Cardiac muscle cell (in vitro differentiated cells and primary cell): ENCODE data around the gene LRRC49. TPM values are rescaled to one million over a fixed set of nuclear protein-coding genes. Genes with fewer than 3 reads are reported as not detected.
A peak's percentile ranks its signal among the peaks of the same experiment; 100 is the strongest.
"Not testable (repeated sequence)": the region's sequence is repeated elsewhere in the genome, so short reads cannot be mapped to it uniquely, and the experiment has no call there.

Experiments
- DNase-seq, 2 donors: peaks; one replicate each; pipeline versions ENCODE4 v3.0.0 to v3.0.0-alpha.2; 2010 to 2017; ENCODE audit warnings: low read depth in 1 of 2, low spot score in 1 of 2
- H3K27ac ChIP-seq: fragments of 200-600 bp; sonication (generic); 2 replicates; pipeline ENCODE4 v1.5.1; 2016
- H3K27me3 ChIP-seq: fragments of 200-600 bp; sonication (generic); 2 replicates; pipeline ENCODE4 v1.6.0; 2016; ENCODE audit warnings: control low read depth
- H3K36me3 ChIP-seq: fragments of 200-600 bp; sonication (generic); 2 replicates; pipeline ENCODE4 v1.5.1; 2016; ENCODE audit warnings: control low read depth
- H3K4me1 ChIP-seq: fragments of 200-600 bp; sonication (generic); 2 replicates; pipeline ENCODE4 v1.8.1; 2017; ENCODE audit warnings: low read depth, mild to moderate bottlenecking, mixed run types
- H3K4me3 ChIP-seq: fragments of 200-600 bp; sonication (generic); 2 replicates; pipeline ENCODE4 v1.5.1; 2016; ENCODE audit warnings: mild to moderate bottlenecking
- H3K9me3 ChIP-seq: fragments of 200-600 bp; sonication (generic); 2 replicates; pipeline ENCODE4 v1.5.1; 2017; ENCODE audit warnings: low read depth, mild to moderate bottlenecking, control low read depth
- polyA plus RNA-seq: library from polyadenylated mRNA; unstranded; fragments of >200 nt; fragmentation: Nextera tagmentation; extraction: Ambion mirVana; gene quantifications from 2 replicates; pipeline ENCODE4 v1.2.1, GENCODE V29; 2016
- total RNA-seq: library from RNA; depleted of rRNA; stranded (reverse); fragments of >200 nt; gene quantifications from 2 replicates; pipeline ENCODE4 v1.2.3, GENCODE V29; 2016
- TF ChIP-seq, protein P1 (sequence below): IDR thresholded peaks from 2 replicates; pipeline ENCODE4 v1.5.1; 2012; ENCODE audit warnings: low read depth, mild to moderate bottlenecking, low read length

LRRC49 gene
- total and polyA plus RNA-seq, 2 experiments from 2014 or later: 11.6 to 12.5 TPM

DNA sequence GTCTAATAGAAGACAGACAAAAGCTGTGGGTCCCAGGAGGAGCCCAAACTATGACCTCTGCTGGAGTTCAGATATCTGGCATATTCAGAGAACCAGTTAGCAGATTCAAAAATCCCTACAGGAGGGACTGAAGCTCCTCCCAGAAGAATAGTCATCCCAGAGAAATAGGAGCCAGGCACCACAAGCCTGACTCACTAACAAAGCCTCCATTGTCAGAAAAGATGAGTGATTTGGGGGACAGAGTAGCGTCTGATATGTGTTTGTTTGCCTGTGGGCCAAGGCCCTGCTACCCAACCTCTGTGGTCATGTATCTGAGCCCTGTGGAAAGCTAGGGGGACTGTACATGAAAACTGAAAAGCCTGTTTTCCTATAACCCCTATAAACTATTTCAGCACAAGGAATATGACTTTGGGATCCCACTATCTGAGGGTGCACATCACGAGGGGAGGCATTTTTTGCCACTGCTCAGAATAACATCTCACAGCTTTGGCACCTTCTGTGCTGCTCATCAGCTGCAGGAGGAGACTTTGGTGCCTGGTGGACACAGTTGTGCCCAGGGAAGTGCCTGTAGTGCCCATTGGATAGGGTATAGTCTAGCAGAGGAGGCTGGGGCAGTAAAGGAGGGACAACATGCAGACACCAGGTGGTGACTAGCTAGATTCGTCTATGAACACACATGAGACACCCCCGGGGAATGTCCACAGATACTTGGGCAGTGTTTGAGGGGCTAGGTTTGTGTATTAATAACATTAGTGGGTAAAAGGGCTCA is 29.0 kb upstream of the LRRC49 start:
- no peak overlapping the region for H3K4me3 ChIP-seq
- DNase-seq: peak in 1 of 2 donors; percentile 87
- H3K27ac ChIP-seq: no peak overlapping the region
- TF ChIP-seq, protein P1, sequence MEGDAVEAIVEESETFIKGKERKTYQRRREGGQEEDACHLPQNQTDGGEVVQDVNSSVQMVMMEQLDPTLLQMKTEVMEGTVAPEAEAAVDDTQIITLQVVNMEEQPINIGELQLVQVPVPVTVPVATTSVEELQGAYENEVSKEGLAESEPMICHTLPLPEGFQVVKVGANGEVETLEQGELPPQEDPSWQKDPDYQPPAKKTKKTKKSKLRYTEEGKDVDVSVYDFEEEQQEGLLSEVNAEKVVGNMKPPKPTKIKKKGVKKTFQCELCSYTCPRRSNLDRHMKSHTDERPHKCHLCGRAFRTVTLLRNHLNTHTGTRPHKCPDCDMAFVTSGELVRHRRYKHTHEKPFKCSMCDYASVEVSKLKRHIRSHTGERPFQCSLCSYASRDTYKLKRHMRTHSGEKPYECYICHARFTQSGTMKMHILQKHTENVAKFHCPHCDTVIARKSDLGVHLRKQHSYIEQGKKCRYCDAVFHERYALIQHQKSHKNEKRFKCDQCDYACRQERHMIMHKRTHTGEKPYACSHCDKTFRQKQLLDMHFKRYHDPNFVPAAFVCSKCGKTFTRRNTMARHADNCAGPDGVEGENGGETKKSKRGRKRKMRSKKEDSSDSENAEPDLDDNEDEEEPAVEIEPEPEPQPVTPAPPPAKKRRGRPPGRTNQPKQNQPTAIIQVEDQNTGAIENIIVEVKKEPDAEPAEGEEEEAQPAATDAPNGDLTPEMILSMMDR: no peak
- peaks cover 7% of the 10 kb centered on the region for H3K4me1 ChIP-seq
- no peaks in the 10 kb centered on the region for H3K36me3 ChIP-seq
- no peaks in the 10 kb centered on the region for H3K27me3 ChIP-seq
- H3K9me3 ChIP-seq: no peaks in the 10 kb centered on the region

DNA sequence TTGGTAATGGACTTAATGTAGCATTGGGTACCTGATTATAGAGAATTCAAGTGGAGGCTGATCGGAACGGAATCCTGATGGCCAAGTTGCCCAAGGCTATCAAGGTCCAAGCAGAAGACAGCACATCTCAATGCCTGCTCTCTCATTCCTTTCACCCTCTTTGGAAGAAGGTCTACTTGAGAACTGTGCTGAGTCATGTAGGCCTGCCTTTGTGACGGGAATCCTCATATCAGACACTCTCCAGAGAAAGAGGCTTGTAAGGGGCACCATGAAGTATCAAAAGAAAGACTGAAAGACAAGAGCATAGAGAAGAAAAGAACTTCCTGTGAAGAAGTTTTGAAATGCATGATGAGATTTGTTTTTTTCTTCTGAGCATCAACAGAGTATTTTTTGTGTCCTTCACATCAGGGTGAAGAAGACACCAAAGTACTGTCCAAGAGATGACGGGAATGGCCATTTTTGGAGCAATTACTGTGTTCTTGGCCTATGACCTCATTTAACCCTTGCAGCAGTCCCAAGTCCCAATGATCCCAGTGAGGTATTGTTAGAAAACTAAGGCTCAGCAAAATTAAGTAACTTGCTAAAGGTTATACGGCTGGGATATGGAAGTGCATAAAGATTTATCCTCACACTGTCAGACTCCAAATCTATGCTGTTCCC is 25.5 kb upstream of the LRRC49 start:
- no peaks in the 10 kb centered on the region for H3K36me3 ChIP-seq
- H3K27ac ChIP-seq: no peak overlapping the region
- H3K4me1 ChIP-seq: peaks cover 17% of the 10 kb centered on the region
- peak in 1 of 2 donors; percentile 53 for DNase-seq
- no peak overlapping the region for H3K4me3 ChIP-seq
- TF ChIP-seq, protein P1: no peak
- no peaks in the 10 kb centered on the region for H3K27me3 ChIP-seq
- no peaks in the 10 kb centered on the region for H3K9me3 ChIP-seq

DNA sequence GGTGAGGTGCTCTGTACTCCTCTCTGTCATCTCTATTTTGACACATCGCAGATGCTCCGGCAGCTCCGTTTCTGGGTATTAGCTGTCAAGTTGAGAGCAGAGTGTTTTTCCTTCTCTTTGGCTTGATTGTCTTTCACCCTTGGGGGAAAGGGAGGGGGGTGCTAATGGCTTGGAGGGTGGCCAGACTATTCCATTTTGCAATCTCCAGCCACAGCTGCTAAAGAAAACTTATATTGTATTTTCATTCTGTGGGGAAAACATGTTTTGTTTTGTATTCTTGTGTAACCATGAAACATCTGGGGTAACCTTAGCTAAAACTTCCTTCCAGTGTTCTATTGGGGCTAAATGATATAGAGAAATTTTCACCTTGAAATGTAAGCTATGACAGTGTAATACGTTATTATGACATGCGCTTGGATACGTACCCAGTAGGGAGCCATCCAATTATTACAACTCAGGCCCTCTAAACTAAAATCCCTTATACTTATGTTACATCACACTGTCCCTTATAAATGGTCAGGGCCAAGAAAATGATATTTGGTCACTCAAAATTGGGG is 24.6 kb upstream of the LRRC49 start:
- H3K9me3 ChIP-seq: no peaks in the 10 kb centered on the region
- H3K4me1 ChIP-seq: peaks cover 17% of the 10 kb centered on the region
- H3K4me3 ChIP-seq: no peak overlapping the region
- no peaks in the 10 kb centered on the region for H3K27me3 ChIP-seq
- H3K36me3 ChIP-seq: no peaks in the 10 kb centered on the region
- DNase-seq: peak; percentile 1 to 94
- TF ChIP-seq, protein P1: no peak
- no peak overlapping the region for H3K27ac ChIP-seq

DNA sequence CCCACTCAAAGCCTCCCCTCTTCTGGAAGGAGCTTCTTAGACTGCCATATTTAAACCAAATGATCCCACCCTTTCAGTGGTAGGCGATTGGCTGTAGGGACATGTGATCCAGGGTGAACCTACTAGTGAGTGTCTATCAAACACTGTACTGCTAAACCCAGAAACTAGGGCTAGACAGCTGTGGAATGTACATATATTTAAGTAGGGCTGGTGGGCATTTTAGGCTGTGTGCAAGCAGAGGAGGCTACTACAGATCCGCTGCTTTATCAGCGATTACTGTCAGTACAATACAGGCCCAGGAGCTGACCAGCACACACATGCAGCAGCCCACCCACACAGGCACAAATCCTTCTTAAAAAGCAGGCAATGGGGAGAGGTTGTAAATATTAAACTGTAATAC is 23.3 kb upstream of the LRRC49 start:
- H3K9me3 ChIP-seq: no peaks in the 10 kb centered on the region
- H3K36me3 ChIP-seq: no peaks in the 10 kb centered on the region
- TF ChIP-seq, protein P1: no peak
- H3K27ac ChIP-seq: no peak overlapping the region
- no peak overlapping the region for H3K4me3 ChIP-seq
- peaks cover 17% of the 10 kb centered on the region for H3K4me1 ChIP-seq
- no peaks in the 10 kb centered on the region for H3K27me3 ChIP-seq
- peak; percentile 20 to 29 for DNase-seq

DNA sequence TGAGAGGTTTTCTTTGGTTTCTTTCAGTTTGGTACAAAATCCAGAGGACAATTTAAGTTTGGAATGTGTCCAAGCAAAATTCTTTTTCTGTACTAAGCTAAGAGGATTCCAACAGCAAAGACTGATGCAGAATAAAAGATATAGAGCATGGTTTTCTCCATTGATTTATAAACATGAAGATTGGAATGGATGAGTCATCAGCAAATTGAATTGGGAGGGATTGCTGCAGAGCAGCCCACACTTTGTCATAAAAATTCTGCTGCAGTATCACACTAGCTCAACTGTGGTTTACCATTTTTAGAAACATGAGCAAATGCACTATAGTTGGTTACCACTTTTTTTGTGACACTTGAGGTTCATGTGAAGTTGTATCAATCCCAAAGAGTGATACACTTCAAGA is 22.6 kb upstream of the LRRC49 start:
- TF ChIP-seq, protein P1: no peak
- Histone ChIP-seq H3K27me3 (no peaks in the 10 kb centered on the region), H3K36me3 (no peaks in the 10 kb centered on the region), H3K9me3 (no peaks in the 10 kb centered on the region), H3K4me1 (peaks cover 17% of the 10 kb centered on the region), H3K4me3 (no peak overlapping the region), H3K27ac (no peak overlapping the region)
- peak in 1 of 2 donors; percentile 59 for DNase-seq

DNA sequence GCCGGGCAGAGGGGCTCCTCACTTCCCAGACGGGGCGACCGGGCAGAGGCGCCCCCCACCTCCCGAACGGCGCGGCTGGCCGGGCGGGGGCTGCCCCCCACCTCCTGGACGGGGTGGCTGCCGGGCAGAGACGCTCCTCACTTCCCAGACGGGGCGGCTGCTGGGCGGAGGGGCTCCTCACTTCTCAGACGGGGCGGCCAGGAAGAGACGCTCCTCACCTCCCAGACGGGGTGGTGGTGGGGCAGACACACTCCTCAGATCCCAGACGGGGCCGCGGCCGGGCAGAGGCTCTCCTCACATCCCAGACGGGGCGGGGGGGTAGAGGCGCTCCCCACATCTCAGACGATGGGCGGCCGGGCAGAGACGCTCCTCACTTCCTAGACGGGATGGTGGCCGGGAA is 21.1 kb upstream of the LRRC49 start:
- H3K4me1 ChIP-seq: peaks cover 17% of the 10 kb centered on the region
- not testable (repeated sequence) for H3K4me3 ChIP-seq, H3K27ac ChIP-seq, H3K27me3 ChIP-seq, DNase-seq, H3K9me3 ChIP-seq, H3K36me3 ChIP-seq
